GM19438 (cell line): ENCODE data around the gene NECTIN1.

Experiments used
- ATAC-seq: cut with Tn5 transposase; IDR thresholded peaks from one replicate; pipeline ENCODE4 v1.9.1; 2021; ENCODE audit warnings: low read depth; ENCODE audit not compliant: unreplicated experiment

NECTIN1 gene

GRCh38 chr11:119728651-119729580, at the start of gene NECTIN1:
TSS of gene NECTIN1 (minus strand) at chr11:119729200. CDS start at chr11:119728553, 647 bp downstream.
- ATAC-seq = peak; percentile 80

- no peak for ATAC-seq
These were observed 49.6 kb upstream of the NECTIN1 start for GRCh38 chr11:119778391-119779194.

DNA sequence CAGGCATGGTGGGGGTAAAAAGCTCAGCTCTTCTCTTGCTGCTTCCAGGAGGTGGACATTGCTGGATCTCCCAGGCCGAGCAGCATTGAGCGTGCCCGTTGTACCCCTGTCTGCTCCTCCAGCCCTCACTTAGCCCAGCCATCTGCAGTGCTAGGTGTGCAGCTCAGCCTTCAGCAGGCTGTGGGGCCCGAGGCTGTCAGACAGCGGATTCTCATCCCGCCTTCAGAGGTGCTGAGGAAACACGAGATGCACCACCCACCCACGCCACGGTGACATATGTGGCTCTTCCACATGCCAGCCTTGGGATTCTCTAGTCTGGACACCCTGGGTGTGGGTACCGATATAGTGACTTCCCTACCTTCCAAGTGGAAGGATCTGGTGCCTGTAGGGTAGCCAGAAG, 48.9 kb upstream of the NECTIN1 start:
- no peak for ATAC-seq

DNA sequence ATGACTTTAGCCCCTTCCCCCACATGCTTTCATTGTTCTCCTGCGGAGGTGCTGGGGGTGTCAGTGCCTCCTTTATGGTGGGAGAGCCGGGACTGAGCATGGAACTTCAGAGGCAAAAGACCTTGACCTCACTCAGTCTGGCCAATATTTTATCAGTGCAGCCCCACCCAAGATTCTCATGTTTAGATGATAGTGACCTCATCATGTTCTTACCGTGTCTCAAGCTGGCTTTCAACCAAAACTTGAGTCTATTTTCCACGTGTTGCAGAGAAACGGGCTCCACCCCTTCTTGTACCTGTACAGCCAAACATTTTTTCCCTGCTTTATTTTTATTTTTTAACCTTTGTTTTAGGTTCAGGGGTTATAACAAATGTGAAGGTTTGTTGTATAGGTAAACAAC, 47.7 kb upstream of the NECTIN1 start:
- no peak for ATAC-seq

- no peak for ATAC-seq
These were observed 47.1 kb upstream of the NECTIN1 start for GRCh38 chr11:119776031-119776636.

DNA sequence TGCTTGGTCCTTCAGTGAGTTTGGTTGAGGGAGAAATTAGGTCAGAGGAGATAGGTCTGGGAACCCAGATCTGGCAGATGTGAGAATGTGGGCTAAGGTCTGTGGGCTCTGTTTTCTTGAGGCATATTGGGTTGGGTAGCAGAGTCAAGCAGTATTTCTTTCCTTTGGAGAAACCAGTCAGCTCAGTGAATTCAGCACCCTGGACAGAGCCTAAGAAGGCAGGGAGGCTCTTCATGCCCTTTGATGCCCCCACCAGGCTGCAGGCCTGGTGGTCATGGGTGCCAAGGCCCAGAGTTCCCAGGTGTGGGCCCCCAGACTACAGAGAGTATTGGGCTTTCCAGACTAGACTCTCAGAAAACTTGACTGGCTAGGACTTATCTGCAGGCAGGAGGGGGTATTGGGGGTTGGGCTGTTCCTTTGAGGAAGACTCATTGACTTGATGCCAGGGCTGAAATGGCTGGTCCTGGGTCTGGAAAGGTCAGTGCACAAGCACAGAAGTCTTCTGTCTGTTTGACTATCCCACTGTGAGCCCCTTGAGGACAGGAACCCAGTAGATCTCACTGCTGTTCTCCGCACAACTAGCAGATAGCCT, 45.3 kb upstream of the NECTIN1 start:
- no peak for ATAC-seq

- ATAC-seq = no peak
These were observed 43.8 kb upstream of the NECTIN1 start for GRCh38 chr11:119772641-119773415.

GRCh38 chr11:119772076-119772475, 43.1 kb upstream of the NECTIN1 start:
- no peak for ATAC-seq

GRCh38 chr11:119771172-119771770, 42.3 kb upstream of the NECTIN1 start:
- no peak for ATAC-seq

GRCh38 chr11:119765628-119766027, 36.6 kb upstream of the NECTIN1 start:
- ATAC-seq = no peak

GRCh38 chr11:119764108-119764868, 35.3 kb upstream of the NECTIN1 start:
- ATAC-seq = no peak

- ATAC-seq = no peak
These were observed 34.2 kb upstream of the NECTIN1 start for GRCh38 chr11:119763071-119763728.

DNA sequence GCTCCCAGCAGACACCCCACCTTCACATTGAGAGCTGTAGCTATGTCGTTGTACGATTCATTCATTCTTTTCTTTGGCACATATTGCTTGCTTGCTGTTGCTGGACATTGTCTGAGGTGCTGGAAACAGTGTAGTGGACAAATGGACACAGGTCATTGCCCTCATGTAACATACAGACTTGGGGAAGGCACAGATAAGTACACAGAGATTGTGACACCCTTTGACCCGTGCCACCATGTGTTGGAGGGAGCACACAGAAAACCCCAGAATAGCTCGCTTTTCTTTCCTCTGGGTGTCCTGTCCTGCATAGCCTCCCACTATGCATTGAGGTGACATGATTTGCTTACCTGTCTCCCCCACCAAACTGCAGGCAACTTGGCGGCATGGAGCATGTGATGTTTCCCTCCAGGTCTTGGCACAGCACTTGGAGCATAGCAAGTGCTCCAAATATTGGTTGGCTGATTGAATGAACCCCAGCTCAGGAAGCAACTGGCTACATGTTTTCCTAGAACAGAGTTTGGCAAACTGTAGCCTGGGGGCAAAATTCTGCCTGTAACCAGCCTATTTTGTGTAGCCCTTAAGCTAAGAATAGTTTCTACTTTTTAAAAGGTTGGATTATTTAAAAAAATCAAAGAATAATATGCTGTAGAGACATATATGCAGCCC, 30.9 kb upstream of the NECTIN1 start:
- ATAC-seq = no peak

GRCh38 chr11:119759324-119759723, 30.3 kb upstream of the NECTIN1 start:
- no peak for ATAC-seq

- ATAC-seq = no peak
These were observed 29.3 kb upstream of the NECTIN1 start for GRCh38 chr11:119758291-119758690.

GRCh38 chr11:119757378-119757777, 28.4 kb upstream of the NECTIN1 start:
- ATAC-seq = no peak

- ATAC-seq = no peak
These were observed 27.3 kb upstream of the NECTIN1 start for GRCh38 chr11:119756169-119756865.
